Amygdala (tissue), 56 donors: ENCODE measurements around the gene TRAPPC14.
"Not testable (repeated sequence)": the region's sequence is repeated elsewhere in the genome, so short reads cannot be mapped to it uniquely, and the experiment has no call there.

Source experiments
- DNase-seq, 56 donors: peaks; one replicate each; lab custom pipeline; 2025; lab: John Stamatoyannopoulos, UW

TRAPPC14 gene

GRCh38 chr7:100155553-100156317 is 2.8 kb downstream of the TRAPPC14 start:
- no peak for DNase-seq

GRCh38 chr7:100154651-100155491 is 3.7 kb downstream of the TRAPPC14 start:
- no peak for DNase-seq

DNA sequence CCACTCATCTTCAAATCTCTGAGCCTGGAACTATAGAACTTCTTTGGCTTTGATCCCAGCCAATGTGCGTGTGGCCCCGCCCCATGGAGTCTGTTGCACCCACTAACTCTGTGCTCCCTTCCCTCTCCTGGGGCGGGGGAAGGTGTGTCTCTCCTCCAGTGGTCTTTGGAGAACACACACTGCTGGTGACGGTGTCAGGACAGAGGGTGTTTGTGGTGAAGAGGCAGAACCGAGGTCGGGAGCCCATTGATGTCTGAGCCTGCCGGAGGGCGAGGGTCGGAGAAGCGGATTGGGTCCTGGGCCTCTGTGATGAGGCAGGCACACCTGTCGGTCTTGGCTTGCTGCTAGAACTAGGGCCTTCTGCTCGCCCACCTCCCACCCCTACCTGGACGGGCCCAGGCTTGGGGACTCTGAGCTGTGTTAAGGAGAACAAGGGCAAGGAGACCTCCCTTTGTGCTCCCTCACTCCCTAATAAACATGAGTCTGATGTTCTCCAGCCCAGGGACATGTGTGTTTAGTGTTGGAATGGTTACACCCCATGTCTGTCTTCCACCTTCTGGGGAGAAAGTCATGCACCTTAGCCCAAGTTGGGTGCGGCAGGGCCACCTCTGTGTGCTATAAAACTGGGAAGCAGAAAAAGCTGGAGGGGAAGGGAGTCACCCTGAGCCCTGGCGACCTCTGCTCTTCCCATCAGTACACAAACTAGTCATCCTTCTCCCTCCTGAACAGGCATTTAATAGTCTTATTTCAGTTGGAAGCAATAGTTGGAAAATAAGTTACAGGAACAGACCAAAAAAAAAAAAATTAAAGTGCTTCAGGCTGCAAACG is 4.6 kb downstream of the TRAPPC14 start:
- DNase-seq, result no peak

GRCh38 chr7:100152937-100153666 is 5.4 kb downstream of the TRAPPC14 start:
- DNase-seq, result no peak

- DNase-seq, result peak in 1 of 56 donors; percentile 15
Observed at GRCh38 chr7:100152404-100152803, 6.1 kb downstream of the TRAPPC14 start.

DNA sequence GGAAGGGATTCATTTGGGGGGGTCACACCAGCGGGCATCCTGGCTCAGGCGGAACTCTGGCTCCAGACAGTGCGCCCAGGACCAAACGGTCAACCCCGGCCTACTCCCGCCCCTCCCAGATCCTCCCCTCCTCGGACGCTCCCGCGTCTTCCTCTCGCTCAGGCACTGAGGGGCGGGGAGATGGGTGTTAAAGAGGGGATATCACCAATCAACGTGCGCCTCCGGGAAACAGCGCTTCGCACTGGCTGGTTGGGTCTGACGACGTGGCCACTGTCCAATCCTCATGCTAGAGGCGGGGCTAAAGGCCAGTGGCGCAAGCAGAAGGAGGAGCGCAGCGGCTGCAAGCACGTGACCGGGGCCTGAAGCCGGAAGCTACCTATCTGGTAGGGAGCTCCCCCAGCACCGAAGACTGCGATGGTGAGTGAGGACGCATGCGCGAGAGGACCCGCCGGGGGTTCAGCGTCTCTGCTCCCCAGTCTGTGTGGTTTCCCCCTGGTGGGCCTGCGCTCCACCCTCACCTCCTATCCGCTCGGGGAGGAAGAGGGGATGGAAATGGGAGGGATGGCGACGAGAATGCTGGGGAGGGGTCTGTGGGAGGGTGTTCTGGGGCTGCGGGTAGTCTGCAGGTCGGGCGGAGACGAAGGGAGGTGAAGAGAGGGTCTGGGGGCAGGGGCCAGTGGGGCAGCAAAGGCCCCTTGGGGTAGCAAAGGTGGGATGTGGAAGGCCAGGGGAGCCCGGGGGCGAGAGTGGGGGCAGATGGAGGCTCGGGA is 9.8 kb downstream of the TRAPPC14 start, which contains the start of gene LAMTOR4:
Gene LAMTOR4 (plus strand): TSS at position 360 of the 770 bp plus-strand sequence. CDS start 55 bp downstream, at position 415.
- DNase-seq, result peak; percentile 68 to 100 (median 99)

GRCh38 chr7:100148225-100148558 is 10.3 kb downstream of the TRAPPC14 start:
- DNase-seq, result no peak

- no peak for DNase-seq
Observed at GRCh38 chr7:100147278-100147677, 11.2 kb downstream of the TRAPPC14 start.

- DNase-seq, result not testable (repeated sequence)
Observed at GRCh38 chr7:100146350-100146749, 12.2 kb downstream of the TRAPPC14 start.

GRCh38 chr7:100142461-100142860 is 16.1 kb downstream of the TRAPPC14 start:
- no peak for DNase-seq

DNA sequence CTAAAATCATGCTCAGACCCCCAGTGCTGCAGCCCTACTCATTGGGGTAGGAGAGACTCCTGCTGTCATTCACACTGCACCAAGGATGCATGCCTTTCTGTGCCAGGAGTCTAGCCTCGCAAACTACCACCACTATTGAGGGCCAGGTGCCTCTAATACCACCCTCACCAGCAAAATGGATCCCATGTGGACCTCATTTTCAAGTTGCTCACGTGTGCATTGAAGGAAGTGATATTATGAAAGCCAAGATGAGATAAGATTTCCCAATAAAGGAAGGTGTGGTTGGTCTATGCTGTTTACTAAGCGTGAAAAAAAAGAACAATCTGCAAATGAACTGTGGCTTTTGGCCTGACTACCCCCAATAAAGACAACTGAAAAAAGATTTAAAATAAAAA is 17.0 kb downstream of the TRAPPC14 start:
- no peak for DNase-seq

- DNase-seq, result no peak
Observed at GRCh38 chr7:100137851-100138760, 20.4 kb downstream of the TRAPPC14 start.

DNA sequence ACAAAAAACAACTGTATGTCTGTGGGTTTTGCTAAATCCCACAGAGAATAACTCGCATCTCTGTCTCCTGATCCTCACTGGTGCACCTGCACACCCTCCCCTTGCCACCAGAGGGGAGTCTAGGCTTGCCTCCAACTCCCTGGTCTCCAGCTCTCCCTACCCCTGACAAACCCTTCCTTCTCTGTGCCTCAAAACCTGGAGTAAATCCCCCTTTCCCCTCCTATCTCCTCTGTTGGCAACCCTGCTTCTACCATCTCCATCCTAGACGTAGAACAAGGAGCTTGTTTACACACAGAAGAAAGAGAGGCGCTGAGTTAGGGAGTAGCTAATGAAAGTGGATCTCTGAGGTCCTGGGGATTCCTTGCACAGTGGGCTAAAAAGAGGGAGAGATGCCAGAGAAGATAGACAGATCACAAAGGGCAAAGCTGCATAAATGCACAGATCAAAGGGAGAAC is 25.8 kb downstream of the TRAPPC14 start:
- peak in 27 of 56 donors; percentile 9 to 66 (median 25) for DNase-seq

DNA sequence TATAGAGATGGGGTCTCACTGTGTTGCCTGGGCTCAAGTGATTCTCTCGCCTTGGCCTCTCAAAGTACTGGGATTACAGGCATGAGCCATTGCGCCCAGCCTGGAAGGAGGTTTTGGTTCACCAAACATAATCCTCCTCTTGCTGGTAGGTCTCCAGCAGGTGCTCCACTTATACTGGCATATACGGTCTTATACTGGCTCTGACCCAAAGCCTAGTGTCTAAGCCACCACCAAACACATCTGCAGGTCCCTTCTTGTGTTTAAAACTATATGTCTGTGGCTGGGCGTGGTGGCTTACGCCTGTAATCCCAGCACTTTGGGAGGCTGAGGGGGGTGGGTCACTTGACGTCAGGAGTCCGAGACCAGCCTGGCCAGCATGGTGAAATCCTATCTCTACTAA is 26.4 kb downstream of the TRAPPC14 start:
- DNase-seq, result no peak

GRCh38 chr7:100130608-100131453 is 27.7 kb downstream of the TRAPPC14 start:
- peak in 48 of 56 donors; percentile 9 to 87 (median 48) for DNase-seq

DNA sequence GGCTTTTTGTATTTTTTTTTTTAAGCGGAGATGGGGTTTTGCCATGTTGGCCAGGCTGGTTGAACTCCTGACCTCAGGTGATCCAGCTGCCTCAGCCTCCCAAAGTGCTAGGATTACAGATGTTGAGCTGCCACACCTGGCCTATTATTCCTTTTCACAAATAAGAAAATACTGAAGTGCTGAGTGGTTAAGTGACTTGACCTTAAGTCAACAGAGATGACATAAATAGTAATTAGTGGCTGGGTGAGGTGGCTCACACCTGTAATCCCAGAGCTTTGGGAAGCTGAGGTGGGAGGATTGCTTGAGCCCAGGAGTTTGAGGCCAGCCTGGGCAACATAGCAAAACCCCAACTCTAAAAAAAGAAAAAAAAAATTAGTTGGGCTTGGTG is 28.3 kb downstream of the TRAPPC14 start:
- not testable (repeated sequence) for DNase-seq

GRCh38 chr7:100128637-100128963 is 29.9 kb downstream of the TRAPPC14 start:
- DNase-seq, result no peak
